GM12873 (cell line): ENCODE results near the gene GTF2H3.
A peak's percentile ranks its signal among the peaks of the same experiment; 100 is the strongest.

ENCODE experiments used
- CTCF ChIP-seq: IDR thresholded peaks from 2 replicates; pipeline ENCODE4 v1.5.1; 2012; ENCODE audit warnings: low read depth, mild to moderate bottlenecking, moderate library complexity, low read length, control low read depth; ENCODE audit not compliant: insufficient read depth; ENCODE audit errors: missing control alignments

Gene GTF2H3

GRCh38 chr12:123601602-123602489 is 31.8 kb upstream of the GTF2H3 start, which contains the start of gene DDX55:
Gene DDX55 (plus strand): TSS chr12:123602099. CDS start chr12:123602149, 50 bp downstream.
- peak; percentile 28 for TF ChIP-seq CTCF

GRCh38 chr12:123602651-123603195 is 30.9 kb upstream of the GTF2H3 start:
- no peak for TF ChIP-seq CTCF

GRCh38 chr12:123607756-123608155 is 25.9 kb upstream of the GTF2H3 start:
- no peak for TF ChIP-seq CTCF

- TF ChIP-seq CTCF, result no peak
Observed at GRCh38 chr12:123608182-123608581, 25.4 kb upstream of the GTF2H3 start.

- TF ChIP-seq CTCF, result no peak
Observed at GRCh38 chr12:123614110-123614509, 19.5 kb upstream of the GTF2H3 start.

GRCh38 chr12:123614531-123614930 is 19.1 kb upstream of the GTF2H3 start:
- no peak for TF ChIP-seq CTCF

GRCh38 chr12:123617144-123617543 is 16.5 kb upstream of the GTF2H3 start:
- no peak for TF ChIP-seq CTCF
